Gastrocnemius medialis (tissue), 4 donors: ENCODE measurements around the gene CDK17. TPM values are rescaled to one million over a fixed set of nuclear protein-coding genes. Genes with fewer than 3 reads are reported as not detected.

ENCODE experiments used
- ATAC-seq, 2 donors: fragments of 150-250 bp; one replicate each; pipeline ENCODE4 v1.9.1; 2016
- DNase-seq, 2 donors: peaks; one replicate each; pipeline ENCODE4 v3.0.0-alpha.2; 2019
- H3K27ac ChIP-seq, 4 donors: fragments of 200-600 bp; sonication (generic); 1 replicate in 1 of 4; 2 replicates in 3 of 4; pipeline ENCODE4 v1.5.1; 2016 to 2018; ENCODE audit warnings: mild to moderate bottlenecking in 2 of 4, moderate library complexity in 1 of 4
- H3K27me3 ChIP-seq, 3 donors: fragments of 200-600 bp; sonication (generic) in 2 of 3; 1 replicate in 1 of 3; 2 replicates in 2 of 3; pipeline versions ENCODE4 v1.5.1 to v1.6.0; 2016 to 2019; ENCODE audit warnings: mild to moderate bottlenecking in 1 of 3, moderate library complexity in 1 of 3
- H3K36me3 ChIP-seq, 2 donors: fragments of 200-600 bp; sonication (generic) in 1 of 2; one replicate each; pipeline ENCODE4 v1.5.1; 2017 to 2018
- H3K4me1 ChIP-seq, 2 donors: fragments of 200-600 bp; sonication (generic) in 1 of 2; one replicate each; pipeline ENCODE4 v1.5.1; 2016 to 2017; ENCODE audit warnings: mild to moderate bottlenecking in 2 of 2
- H3K4me3 ChIP-seq, 4 donors: fragments of 200-600 bp; sonication (generic) in 3 of 4; 1 replicate in 1 of 4; 2 replicates in 3 of 4; pipeline ENCODE4 v1.5.1; 2016 to 2019; ENCODE audit warnings: mild to moderate bottlenecking in 2 of 4
- H3K9me3 ChIP-seq, 3 donors: fragments of 200-600 bp; sonication (generic) in 2 of 3; 1 replicate in 1 of 3; 2 replicates in 2 of 3; pipeline ENCODE4 v1.5.1; 2016 to 2019
- POLR2A ChIP-seq, 2 donors: fragments of 450-650 bp; IDR thresholded peaks; one replicate each; pipeline ENCODE4 v1.6.1; 2017; ENCODE audit warnings: antibody characterized with exemption in 2 of 2, mild to moderate bottlenecking in 2 of 2, moderate library complexity in 2 of 2
- in situ Hi-C, 4 donors: fragments of 200-750 bp; cut with MboI; loops; one replicate each; pipeline versions ENCODE4 v1.15.0 to v1.8.0; 2017; ENCODE audit warnings: low sequenced_read_pairs in 4 of 4
- intact Hi-C: fragments of 100-400 bp; cut with DNase I; formaldehyde crosslinking; loops from one replicate; pipeline ENCODE4 v1.15.1; 2023; ENCODE audit warnings: low total_unique reads
- total RNA-seq, 4 donors: library from RNA; depleted of rRNA; stranded (reverse); fragments of >200 nt; gene quantifications; one replicate each; pipeline versions ENCODE4 v1.1.0 to v1.2.3, GENCODE V29; 2016
- TF ChIP-seq, protein P1 (sequence below), 5 experiments: fragments of 450-650 bp in 3 of 5; fragments of 200-600 bp in 2 of 5; sonication (generic) in 2 of 5; IDR thresholded peaks in 4 of 5; conservative IDR thresholded peaks in 1 of 5; 1 replicate in 4 of 5; 2 replicates in 1 of 5; pipeline ENCODE4 v1.5.1; 2016 to 2019; ENCODE audit warnings: antibody characterized with exemption in 5 of 5, mild to moderate bottlenecking in 3 of 5, moderate library complexity in 3 of 5

The CDK17 gene
- total RNA-seq, 4 donors from 2014 or later = 10.9 to 25.1 (median 20.9) TPM

DNA sequence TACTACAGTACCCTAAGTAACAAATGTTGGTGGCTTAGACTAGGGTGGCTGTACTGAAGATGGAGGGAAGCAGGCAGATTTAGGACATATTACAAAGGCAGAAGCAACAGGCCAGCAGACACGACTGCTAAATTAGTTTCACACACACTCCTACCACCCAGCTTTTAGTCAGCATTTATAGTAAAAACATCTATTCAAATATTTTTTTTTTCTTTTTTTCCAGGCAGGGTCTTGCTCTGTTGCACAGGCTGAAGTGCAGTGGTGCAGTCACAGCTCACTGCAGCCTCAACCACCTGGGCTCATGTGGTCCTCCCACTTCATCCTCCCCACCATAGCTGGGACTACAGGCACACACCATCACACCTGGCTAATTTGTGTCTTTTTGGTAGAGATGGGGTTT, 72.9 kb downstream of the CDK17 start:
- ATAC-seq (peak in 1 of 2 donors; percentile 45), DNase-seq (no peak)
- intact Hi-C loops (loop anchor here (2.0 kb wide), 1 partner anchor 73 kb away; the partner anchor contains the start of gene CDK17), in situ Hi-C loops (no loop called here)
- H3K27me3 ChIP-seq = no peaks in the 10 kb centered on the region
- no peaks in the 10 kb centered on the region for H3K9me3 ChIP-seq
- no peak for TF ChIP-seq POLR2A (IDR thresholded peaks at IDR 0.05)
- TF ChIP-seq, protein P1, sequence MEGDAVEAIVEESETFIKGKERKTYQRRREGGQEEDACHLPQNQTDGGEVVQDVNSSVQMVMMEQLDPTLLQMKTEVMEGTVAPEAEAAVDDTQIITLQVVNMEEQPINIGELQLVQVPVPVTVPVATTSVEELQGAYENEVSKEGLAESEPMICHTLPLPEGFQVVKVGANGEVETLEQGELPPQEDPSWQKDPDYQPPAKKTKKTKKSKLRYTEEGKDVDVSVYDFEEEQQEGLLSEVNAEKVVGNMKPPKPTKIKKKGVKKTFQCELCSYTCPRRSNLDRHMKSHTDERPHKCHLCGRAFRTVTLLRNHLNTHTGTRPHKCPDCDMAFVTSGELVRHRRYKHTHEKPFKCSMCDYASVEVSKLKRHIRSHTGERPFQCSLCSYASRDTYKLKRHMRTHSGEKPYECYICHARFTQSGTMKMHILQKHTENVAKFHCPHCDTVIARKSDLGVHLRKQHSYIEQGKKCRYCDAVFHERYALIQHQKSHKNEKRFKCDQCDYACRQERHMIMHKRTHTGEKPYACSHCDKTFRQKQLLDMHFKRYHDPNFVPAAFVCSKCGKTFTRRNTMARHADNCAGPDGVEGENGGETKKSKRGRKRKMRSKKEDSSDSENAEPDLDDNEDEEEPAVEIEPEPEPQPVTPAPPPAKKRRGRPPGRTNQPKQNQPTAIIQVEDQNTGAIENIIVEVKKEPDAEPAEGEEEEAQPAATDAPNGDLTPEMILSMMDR (IDR thresholded peaks at IDR 0.05 in 4 of 5, conservative IDR thresholded peaks at IDR 0.05 in 1 of 5) = no peak
- peaks cover 24 to 28% of the 10 kb centered on the region in 2 donors for H3K4me1 ChIP-seq
- H3K36me3 ChIP-seq = peaks cover 0 to 18% of the 10 kb centered on the region in 2 donors
- no peak overlapping the region for H3K4me3 ChIP-seq
- H3K27ac ChIP-seq = peak overlapping the region; percentile 26 to 63 (median 38)

DNA sequence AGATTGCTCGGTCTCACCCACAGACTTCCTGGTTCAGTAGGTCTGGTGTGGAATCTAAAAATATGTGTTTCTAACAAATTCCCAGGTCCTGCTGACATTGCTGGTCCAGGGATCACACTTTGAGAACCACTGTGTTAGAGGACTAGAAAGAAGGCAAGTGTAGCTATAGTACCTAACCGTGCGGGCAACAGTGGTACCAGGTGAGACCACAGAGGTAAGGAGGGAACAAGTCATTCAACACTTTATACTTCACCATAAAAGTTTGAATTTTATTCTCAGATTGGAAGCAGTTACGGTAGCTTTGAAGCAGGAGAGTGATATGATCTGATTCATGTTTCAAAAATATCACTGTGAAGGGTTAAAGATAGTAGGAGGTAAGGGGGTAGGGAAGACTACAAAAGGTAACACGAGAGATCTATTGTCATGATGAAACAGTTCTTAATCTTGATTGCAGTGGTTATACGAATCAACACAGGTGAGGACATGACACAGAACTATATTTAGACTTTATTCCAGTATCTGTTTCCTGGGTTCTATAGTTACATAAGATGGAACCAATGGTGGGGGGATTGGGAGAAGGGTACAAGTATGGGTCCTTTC, 73.5 kb downstream of the CDK17 start:
- DNase-seq (no peak), ATAC-seq (peak; percentile 54 to 81)
- Histone ChIP-seq H3K27ac (peak overlapping the region; percentile 26 to 63 (median 38)), H3K27me3 (no peaks in the 10 kb centered on the region), H3K4me3 (no peak overlapping the region), H3K9me3 (no peaks in the 10 kb centered on the region), H3K36me3 (peaks cover 0 to 18% of the 10 kb centered on the region in 2 donors), H3K4me1 (peaks cover 24 to 28% of the 10 kb centered on the region in 2 donors)
- in situ Hi-C loops = no loop called here
- intact Hi-C loops = loop anchor here (2.0 kb wide), 1 partner anchor 74 kb away; the partner anchor contains the start of gene CDK17
- TF ChIP-seq, protein P1 (IDR thresholded peaks at IDR 0.05 in 4 of 5, conservative IDR thresholded peaks at IDR 0.05 in 1 of 5) = no peak
- TF ChIP-seq POLR2A (IDR thresholded peaks at IDR 0.05) = no peak

DNA sequence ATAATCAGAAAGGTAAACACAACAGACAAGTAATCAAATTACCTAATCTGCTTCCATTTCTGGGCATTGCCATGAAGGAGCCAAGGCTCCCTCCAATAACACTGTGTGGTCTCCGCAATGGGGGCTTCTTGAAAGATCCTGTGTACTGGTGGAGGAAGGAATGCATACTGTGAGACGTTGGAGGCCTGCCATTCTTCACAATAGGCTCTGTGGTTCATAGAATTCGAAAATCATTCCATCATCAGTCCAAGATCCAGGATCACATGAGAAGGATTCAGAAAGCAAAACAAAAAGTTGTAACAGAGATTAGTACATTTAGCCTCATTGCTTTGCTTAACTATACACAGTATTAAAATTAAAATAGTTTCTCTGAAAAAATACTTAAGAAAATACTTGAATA, 76.3 kb downstream of the CDK17 start:
- in situ Hi-C loops = no loop called here
- Histone ChIP-seq H3K4me1 (peaks cover 24 to 28% of the 10 kb centered on the region in 2 donors), H3K36me3 (peaks cover 0 to 18% of the 10 kb centered on the region in 2 donors), H3K9me3 (no peaks in the 10 kb centered on the region), H3K4me3 (no peak overlapping the region), H3K27ac (no peak overlapping the region), H3K27me3 (no peaks in the 10 kb centered on the region)
- DNase-seq (no peak), ATAC-seq (no peak)
- intact Hi-C loops = no loop called here
- no peak for TF ChIP-seq POLR2A (IDR thresholded peaks at IDR 0.05)
- TF ChIP-seq, protein P1 (IDR thresholded peaks at IDR 0.05 in 4 of 5, conservative IDR thresholded peaks at IDR 0.05 in 1 of 5) = no peak

DNA sequence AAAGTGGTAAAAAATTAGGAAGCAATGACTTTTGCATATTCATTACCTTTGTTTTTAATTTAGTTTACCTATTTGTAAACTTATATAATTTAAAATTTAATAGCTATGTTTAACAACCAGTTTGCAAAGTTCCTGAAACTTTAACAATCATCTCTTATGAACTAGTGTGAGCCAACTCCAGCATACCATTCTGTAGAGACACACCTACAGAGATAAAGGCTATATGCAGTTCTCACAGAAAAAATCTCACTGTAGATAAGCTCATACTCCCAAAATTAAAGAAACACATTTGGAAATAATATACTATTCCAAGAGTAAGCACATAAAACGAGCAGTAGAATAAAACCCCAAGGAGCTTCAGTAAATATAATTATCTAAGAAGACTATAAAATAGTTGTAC, 77.5 kb downstream of the CDK17 start:
- no peak overlapping the region for H3K4me3 ChIP-seq
- H3K4me1 ChIP-seq = peaks cover 21 to 28% of the 10 kb centered on the region in 2 donors
- intact Hi-C loops = no loop called here
- H3K27ac ChIP-seq = no peak overlapping the region
- TF ChIP-seq, protein P1 (IDR thresholded peaks at IDR 0.05 in 4 of 5, conservative IDR thresholded peaks at IDR 0.05 in 1 of 5) = no peak
- TF ChIP-seq POLR2A (IDR thresholded peaks at IDR 0.05) = no peak
- in situ Hi-C loops = no loop called here
- peaks cover 0 to 18% of the 10 kb centered on the region in 2 donors for H3K36me3 ChIP-seq
- DNase-seq (no peak), ATAC-seq (no peak)
- no peaks in the 10 kb centered on the region for H3K9me3 ChIP-seq
- H3K27me3 ChIP-seq = no peaks in the 10 kb centered on the region
